AML-193 (cell line): ENCODE data around the gene COL4A2.

ENCODE experiments used
- DNase-seq, 2 experiments: peaks; one replicate each; lab custom pipeline; 2025; lab: John Stamatoyannopoulos, UW

COL4A2 gene

DNA sequence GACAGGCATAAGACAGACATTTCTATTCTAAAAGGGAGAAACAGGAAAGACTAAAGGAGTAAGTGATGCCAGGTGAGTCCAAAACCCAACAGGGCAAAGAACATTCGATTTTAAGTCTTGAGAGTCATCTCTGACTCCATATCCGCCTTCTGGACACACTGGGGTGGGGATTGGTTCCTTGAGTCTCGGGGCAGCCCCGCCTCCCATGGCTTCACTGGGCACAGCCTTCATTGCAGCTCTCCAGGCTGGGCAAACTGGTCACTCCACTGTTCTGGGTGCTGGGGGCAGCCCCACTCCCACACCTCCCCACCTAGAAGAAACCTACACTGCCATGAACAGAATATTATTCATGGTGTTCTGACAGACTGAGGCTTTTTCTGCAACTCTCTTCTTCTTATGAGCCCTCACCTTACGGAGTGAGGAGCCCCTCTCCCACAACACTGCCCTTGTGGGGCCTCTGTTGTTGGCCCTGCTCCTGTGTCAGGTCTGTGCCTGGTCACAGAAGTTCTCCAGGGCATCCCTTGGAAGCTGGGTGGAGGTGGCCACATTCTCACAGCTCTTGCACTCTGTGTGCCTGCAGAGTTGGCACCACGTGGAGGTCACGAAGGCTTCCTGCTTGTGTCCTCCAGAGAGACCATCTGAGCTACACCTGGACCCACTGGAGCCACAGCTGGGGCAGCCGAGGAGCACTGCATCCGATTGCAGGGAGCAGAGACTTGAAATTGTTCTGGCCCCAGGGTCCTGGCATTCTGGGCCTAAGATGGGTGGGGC lies 95.4 kb downstream of the COL4A2 start:
- no peak for DNase-seq

- DNase-seq, result no peak
These were observed 96.2 kb downstream of the COL4A2 start for GRCh38 chr13:110403315-110403714.

DNA sequence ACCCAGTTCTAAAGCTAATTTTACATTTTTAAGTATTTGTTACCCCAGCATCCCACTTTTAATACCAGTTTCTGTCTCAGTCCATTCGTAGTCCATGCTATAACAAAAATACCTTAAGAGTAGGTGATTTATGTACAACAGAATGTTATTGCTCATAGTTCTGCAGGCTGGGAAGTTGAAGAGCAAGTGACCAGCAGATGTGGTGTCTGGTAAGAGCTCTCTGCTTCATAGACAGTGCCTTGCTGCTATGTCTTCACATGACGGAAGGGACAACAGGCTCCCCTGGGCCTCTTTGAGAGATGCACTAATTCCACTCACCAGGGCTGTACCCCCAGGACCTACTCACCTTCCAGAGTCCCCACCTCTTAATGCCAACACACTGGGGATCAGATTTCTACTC lies 96.6 kb downstream of the COL4A2 start:
- no peak for DNase-seq

DNA sequence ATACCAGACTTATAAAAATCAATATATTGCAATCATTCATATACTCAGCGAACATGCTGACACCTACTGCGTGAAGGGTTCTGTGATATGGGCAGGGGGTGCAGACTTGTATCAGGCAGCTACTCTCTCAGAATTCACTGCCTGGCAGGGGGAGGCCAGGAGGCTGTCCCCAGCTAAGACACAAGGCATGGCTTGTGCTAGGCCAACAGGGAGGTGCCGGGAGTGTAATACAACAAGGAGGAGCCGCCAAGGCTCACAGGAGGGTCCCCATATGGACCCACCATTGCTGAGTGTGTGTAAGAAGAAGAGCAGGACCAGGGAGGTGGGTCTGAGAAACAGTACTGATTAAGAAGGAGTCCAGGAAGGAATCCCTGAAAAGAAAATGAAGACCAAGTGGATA lies 97.2 kb downstream of the COL4A2 start:
- no peak for DNase-seq

- DNase-seq, result no peak
These were observed 98.7 kb downstream of the COL4A2 start for GRCh38 chr13:110405597-110406450.

- DNase-seq, result no peak
These were observed 99.9 kb downstream of the COL4A2 start for GRCh38 chr13:110407021-110407420.

DNA sequence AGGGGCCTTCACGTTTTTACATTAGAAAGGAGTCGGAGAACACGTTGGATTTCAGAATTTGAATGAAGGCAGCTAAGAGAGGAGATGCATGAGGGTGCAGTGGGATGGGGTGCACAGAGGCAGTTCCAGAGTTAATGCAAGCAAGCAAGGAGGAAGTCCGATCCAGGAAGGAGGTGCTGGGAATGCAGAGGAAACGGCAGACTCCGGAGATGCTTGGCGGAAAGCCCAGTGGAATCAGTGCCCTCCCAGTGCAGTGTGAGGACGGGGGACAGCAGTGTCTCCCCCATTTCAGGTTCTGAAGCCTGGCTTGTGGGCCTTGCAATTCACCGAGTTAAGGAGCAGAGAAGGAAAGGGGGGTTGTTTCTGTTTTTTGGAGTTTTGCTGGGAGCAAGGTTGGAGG lies 100.4 kb downstream of the COL4A2 start:
- DNase-seq, result no peak

GRCh38 chr13:110408286-110408685 lies 101.2 kb downstream of the COL4A2 start:
- no peak for DNase-seq

DNA sequence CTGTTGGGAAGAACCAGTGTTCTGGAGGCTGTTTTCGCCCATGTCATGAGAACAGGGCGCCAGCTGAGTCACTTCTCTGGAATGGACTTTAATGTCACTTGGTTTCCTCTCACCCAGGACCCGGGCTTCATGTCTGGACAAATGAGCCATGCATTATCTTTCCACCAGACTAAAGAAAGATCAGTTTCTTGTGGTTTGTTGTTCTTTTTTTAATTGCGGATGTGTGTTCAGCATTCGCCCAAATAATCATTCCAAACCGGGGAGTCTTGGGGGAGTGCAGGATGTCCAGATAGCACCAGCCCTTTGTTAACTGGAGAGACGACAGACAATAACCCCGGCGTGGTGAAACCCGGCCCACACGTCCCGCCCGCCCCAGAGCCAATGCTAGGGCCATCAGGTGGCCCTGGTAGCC lies 102.5 kb downstream of the COL4A2 start:
- no peak for DNase-seq

GRCh38 chr13:110410000-110410399 lies 102.9 kb downstream of the COL4A2 start:
- no peak for DNase-seq

GRCh38 chr13:110410936-110411687 lies 104.0 kb downstream of the COL4A2 start:
- DNase-seq, result no peak

DNA sequence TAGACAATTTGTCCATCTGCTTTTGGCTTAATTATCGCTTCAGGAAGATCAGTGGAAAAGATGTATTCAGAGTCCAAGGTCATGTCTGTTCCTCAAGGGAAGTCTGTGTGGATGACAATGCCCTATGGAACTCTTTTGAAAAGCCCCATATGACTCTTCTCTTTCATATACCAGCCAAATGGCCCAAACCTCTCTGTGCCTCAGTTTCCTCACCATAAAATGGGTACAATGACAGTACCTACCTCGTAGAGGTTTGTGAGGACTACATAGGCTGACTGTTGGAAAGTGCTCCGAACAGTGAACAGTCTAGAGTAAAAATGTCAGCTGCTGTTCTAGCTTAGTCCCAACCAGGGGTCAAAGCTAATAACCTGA lies 104.6 kb downstream of the COL4A2 start:
- no peak for DNase-seq

DNA sequence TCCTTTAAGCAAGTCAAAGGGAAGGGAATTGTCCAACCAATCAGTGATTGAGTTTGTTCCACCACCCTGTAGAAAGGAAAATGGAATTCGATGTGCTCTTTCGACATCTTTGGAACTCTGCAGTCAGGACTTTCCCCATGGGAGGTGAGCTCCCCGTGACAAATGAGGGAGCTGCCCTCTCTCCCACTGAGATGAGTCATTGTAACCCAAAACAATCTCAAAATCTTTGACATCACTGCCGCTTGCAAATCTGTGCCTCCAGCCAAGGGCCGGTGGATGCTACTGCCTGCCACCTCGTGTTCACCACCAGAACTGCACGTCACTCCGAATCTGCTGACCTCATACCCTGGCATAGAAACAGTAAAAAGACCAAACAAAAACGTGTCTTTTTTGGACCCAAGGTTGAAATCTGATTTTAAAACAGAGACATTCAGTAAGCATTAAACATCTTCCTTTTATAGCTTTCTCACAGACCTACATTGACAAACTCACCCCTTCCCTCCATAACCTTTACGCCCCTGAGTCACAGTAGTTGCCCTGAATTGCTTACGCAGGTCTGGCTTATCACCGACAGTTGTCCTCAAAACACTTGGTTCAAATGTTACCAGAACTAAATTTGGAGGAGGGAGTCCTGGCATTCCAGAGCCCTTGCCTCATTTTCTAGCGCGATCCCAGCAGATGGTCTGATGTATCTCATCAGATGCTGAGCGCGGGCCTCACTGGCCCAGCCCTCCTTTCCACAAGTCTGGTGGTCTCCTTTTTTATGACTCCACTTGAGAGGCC lies 105.2 kb downstream of the COL4A2 start:
- peak; percentile 63 to 65 for DNase-seq

DNA sequence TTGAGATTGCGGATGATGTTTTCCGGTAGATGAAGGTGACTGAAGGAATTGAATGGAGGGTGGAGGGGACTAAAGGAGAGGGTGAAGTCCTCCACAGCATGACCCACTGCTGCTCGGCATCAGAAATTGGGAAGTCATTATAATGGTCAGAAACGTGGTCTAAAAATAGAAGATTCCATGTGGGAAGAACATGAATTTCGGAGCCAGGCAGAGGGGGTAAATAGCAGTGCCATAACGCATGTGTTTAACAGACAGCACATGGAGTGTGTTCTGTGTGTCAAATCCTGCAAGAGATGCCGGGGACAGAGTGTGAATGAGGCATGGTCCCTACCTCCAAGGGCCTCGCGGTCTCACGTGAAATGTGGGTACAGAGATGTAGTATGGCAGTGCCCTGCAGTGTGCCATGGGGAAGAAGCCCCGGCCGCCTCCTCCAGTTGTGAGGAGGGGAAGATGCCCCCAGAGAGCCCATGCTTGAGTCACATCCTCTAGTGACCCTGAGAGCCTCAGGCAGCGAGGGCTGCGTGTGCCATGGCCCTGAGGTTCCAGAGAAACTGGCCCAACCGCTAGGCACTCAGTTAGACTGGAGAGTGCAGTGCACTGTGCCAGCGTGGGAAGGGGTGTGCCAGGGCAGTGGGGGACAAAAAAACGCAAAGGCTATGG lies 106.1 kb downstream of the COL4A2 start:
- no peak for DNase-seq

- DNase-seq, result no peak
These were observed 106.6 kb downstream of the COL4A2 start for GRCh38 chr13:110413676-110414040.

DNA sequence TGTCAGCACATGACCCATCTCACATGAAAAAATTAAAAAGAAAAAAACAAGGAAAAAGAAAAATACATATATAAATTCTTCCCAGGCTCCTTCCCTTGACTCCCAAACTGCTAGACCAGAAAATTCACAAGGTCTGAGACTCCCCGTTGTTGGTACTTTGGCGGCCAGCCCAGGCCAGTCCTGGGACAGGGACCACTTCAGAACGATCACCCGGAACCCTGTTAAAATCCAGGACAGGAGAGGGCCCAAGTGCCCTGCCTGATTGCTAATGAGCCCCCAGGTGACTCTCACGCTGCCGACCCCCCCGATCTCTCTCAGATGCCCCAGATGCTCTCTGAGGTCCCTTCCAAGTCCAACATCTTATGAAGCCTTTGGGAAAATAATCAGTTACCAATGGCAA lies 107.2 kb downstream of the COL4A2 start:
- DNase-seq, result no peak

DNA sequence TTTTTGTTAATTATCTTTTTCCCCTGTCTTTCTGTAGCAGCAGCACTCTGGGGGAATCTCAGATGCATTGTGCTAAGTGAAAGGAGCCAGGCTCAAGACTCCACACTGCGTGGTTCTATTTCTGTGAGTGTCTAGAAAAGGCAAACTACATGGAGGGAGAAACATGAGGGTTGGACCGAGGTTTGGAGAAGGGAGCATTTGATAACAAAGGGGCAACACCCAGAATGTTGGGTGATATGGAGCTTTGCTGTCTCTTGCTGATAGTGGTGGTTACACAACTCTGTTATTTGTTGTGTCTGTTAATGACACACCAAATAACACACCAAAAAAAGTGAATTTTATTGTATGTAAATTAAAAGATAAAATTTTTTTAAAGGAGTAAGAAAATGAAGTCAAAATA lies 107.8 kb downstream of the COL4A2 start:
- no peak for DNase-seq

DNA sequence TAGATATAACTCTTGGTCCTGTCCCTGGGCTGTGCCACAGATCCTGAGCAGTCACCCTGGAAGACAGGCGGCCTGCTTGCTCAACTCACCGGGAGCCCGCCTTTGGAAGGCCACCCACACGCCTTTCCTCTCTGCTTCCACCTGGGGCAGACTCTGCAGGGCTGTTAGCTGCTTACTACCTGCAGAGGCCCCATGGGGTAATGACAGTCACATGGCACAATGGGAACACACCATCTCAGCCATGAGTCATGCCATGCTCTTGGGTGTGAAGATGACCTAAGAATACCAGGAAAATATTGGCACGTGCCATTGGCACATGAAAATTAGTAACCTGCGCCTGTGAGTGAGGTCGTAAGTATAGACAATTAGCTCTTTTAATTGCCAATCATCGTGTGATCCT lies 108.6 kb downstream of the COL4A2 start:
- DNase-seq, result no peak

DNA sequence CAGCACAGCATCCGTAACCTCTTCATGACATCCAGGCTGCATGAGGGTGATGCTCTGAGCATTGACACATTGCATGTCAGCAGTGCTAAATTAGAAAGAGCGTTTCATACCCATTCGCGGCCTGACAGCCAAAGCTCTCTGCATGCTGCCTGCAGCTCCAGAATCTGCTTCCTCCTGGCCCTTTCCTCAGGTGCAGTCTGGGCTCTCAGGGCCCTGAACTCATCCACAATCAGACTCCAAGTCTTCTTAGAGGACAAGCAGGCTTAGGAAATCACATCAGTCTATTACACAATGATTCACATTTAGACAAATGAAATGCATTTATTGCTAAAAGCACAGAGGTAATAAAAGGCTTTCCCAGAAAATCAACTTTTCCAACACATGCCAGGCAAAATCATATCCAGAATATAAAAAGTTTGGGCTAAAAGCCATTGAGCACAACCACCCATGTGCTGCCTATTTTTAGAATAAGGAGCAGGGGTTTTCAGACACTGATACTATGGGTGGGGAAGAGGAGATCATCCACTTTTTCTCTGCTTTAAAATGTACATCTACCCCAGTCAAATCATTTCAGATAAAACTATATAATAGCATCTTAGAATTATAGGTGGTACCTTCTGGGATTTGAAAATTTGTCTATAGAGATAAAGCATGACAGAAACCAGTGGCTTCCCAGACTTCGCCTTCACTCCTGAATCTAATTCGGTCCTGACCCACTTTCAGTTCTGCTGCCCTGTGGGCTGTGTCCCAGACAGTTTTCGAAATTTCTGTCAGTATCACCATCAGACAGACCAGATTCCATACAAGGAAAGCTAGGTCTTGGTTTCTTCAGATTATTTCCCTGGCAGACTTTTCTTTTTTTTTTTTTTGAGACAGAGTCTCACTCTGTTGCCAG lies 109.3 kb downstream of the COL4A2 start:
- no peak for DNase-seq

DNA sequence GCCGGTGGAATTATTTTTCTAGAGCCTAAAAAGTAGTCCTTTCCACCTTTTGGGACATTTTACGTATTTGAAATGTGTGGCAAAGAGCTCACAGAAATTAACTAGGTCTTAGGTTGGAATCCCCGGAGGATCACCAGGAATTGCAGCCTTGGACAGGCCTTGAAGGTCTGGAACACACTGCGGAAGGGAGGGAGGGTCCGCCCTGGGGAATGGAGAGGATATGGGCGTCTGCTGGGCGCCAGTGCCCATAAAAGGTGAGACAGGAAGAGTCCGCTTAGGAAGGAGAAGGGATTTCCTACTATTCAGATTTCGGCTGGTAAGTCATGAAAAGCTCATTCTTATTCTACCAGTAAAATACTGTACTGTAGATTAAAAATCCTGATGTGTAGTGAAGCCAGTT lies 111.9 kb downstream of the COL4A2 start:
- DNase-seq, result no peak
